Chondrocyte (in vitro differentiated cells): ENCODE results near the gene CCDC183. TPM values are rescaled to one million over a fixed set of nuclear protein-coding genes. Genes with fewer than 3 reads are reported as not detected.

Experiments used
- DNase-seq: peaks from one replicate; pipeline ENCODE4 v3.0.0; 2021; ENCODE audit warnings: mixed read lengths, low spot score
- H3K27ac Mint-ChIP-seq: one replicate; pipeline ENCODE4 v1.8.0; 2021; ENCODE audit warnings: mild to moderate bottlenecking, moderate library complexity, mixed read lengths; ENCODE audit not compliant: unreplicated experiment
- H3K27me3 Mint-ChIP-seq: 2 replicates; pipeline ENCODE4 v1.8.0; 2021; ENCODE audit warnings: low read depth, mixed read lengths
- H3K36me3 Mint-ChIP-seq: 2 replicates; pipeline ENCODE4 v1.8.0; 2021; ENCODE audit warnings: low read depth, mixed read lengths
- H3K4me1 Mint-ChIP-seq: 2 replicates; pipeline ENCODE4 v1.8.0; 2021; ENCODE audit warnings: low read depth, mild to moderate bottlenecking, mixed read lengths
- H3K4me3 Mint-ChIP-seq: one replicate; pipeline ENCODE4 v1.8.0; 2021; ENCODE audit warnings: mild to moderate bottlenecking, moderate library complexity, mixed read lengths; ENCODE audit not compliant: unreplicated experiment
- H3K9me3 Mint-ChIP-seq: 2 replicates; pipeline ENCODE4 v1.8.0; 2021; ENCODE audit warnings: low read depth, mixed read lengths
- microRNA-seq: library from miRNA; unstranded; fragments of <30 nt; microRNA quantifications from one replicate; pipeline ENCODE4 v1.2.0, GENCODE V29; 2020; ENCODE audit warnings: borderline number of aligned reads
- total RNA-seq: library from RNA; stranded (reverse); gene quantifications from 3 replicates; pipeline ENCODE4 v1.2.1, GENCODE V29; 2021
- TF ChIP-seq, protein P1 (sequence below): fragments of 200-600 bp; sonication (generic); IDR thresholded peaks from 2 replicates; pipeline ENCODE4 v1.5.0; 2021; ENCODE audit warnings: antibody characterized with exemption, mild to moderate bottlenecking, moderate library complexity

Gene CCDC183
- total RNA-seq, 1 donor from 2014 or later = 1.5 TPM

GRCh38 chr9:136856541-136857141 lies 60.5 kb downstream of the CCDC183 start:
- H3K9me3 Mint-ChIP-seq = no peaks in the 10 kb centered on the region
- DNase-seq = no peak
- TF ChIP-seq, protein P1, sequence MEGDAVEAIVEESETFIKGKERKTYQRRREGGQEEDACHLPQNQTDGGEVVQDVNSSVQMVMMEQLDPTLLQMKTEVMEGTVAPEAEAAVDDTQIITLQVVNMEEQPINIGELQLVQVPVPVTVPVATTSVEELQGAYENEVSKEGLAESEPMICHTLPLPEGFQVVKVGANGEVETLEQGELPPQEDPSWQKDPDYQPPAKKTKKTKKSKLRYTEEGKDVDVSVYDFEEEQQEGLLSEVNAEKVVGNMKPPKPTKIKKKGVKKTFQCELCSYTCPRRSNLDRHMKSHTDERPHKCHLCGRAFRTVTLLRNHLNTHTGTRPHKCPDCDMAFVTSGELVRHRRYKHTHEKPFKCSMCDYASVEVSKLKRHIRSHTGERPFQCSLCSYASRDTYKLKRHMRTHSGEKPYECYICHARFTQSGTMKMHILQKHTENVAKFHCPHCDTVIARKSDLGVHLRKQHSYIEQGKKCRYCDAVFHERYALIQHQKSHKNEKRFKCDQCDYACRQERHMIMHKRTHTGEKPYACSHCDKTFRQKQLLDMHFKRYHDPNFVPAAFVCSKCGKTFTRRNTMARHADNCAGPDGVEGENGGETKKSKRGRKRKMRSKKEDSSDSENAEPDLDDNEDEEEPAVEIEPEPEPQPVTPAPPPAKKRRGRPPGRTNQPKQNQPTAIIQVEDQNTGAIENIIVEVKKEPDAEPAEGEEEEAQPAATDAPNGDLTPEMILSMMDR = peak; percentile 26
- no peaks in the 10 kb centered on the region for H3K27me3 Mint-ChIP-seq
- H3K27ac Mint-ChIP-seq = no peak overlapping the region
- H3K4me1 Mint-ChIP-seq = peaks cover 2% of the 10 kb centered on the region
- H3K4me3 Mint-ChIP-seq = no peak overlapping the region
- no peaks in the 10 kb centered on the region for H3K36me3 Mint-ChIP-seq

- no peaks in the 10 kb centered on the region for H3K36me3 Mint-ChIP-seq
- no peak overlapping the region for H3K27ac Mint-ChIP-seq
- H3K4me1 Mint-ChIP-seq = peaks cover 2% of the 10 kb centered on the region
- H3K4me3 Mint-ChIP-seq = no peak overlapping the region
- H3K27me3 Mint-ChIP-seq = no peaks in the 10 kb centered on the region
- TF ChIP-seq, protein P1 = no peak
- H3K9me3 Mint-ChIP-seq = no peaks in the 10 kb centered on the region
- no peak for DNase-seq
Measured at GRCh38 chr9:136857166-136857565, 61.0 kb downstream of the CCDC183 start.

Small RNA genes lying within 50 kb of the gene (microRNA-seq; reads per million reads assigned to microRNA genes)
- gene MIR4292 (not detected), gene MIR6722 (not detected)

Other genes with a start within 250 kb of the CCDC183 start
- 5.4 to 7.8 TPM (median 7.0 TPM) in 3 replicates for gene EGFL7, start 133.4 kb upstream of the CCDC183 start, total RNA-seq
- gene AGPAT2, start 108.9 kb upstream of the CCDC183 start, total RNA-seq = 23.4 to 39.8 TPM (median 39.1 TPM) in 3 replicates
- 8.2 to 9.2 TPM (median 8.5 TPM) in 3 replicates for gene DIPK1B, start 83.8 kb upstream of the CCDC183 start, total RNA-seq
- not detected in 3 replicates for gene LCN10, start 53.4 kb upstream of the CCDC183 start, total RNA-seq
- not detected in 3 replicates for gene LCN6, start 47.8 kb upstream of the CCDC183 start, total RNA-seq
- gene LCN8, start 38.1 kb upstream of the CCDC183 start, total RNA-seq = not detected in 3 replicates
- not detected in 3 replicates for gene LCN15, start 31.8 kb upstream of the CCDC183 start, total RNA-seq
- 31.2 to 40.0 TPM (median 32.5 TPM) in 3 replicates for gene TMEM141, start 5.0 kb upstream of the CCDC183 start, total RNA-seq
- 61.5 to 71.8 TPM (median 62.2 TPM) in 3 replicates for gene RABL6, start 11.6 kb downstream of the CCDC183 start, total RNA-seq
- gene AJM1, start 46.1 kb downstream of the CCDC183 start, total RNA-seq = 6.3 to 7.5 TPM (median 7.4 TPM) in 3 replicates
- gene PHPT1, start 53.1 kb downstream of the CCDC183 start, total RNA-seq = 165 to 193 TPM (median 192 TPM) in 3 replicates
- gene MAMDC4, start 56.0 kb downstream of the CCDC183 start, total RNA-seq = 7.7 to 9.2 TPM (median 7.7 TPM) in 3 replicates
- 296 to 328 TPM (median 320 TPM) in 3 replicates for gene EDF1, start 70.0 kb downstream of the CCDC183 start, total RNA-seq
- 9.6 to 12.4 TPM (median 10.4 TPM) in 3 replicates for gene TRAF2, start 90.2 kb downstream of the CCDC183 start, total RNA-seq
- 79.2 to 87.5 TPM (median 84.3 TPM) in 3 replicates for gene FBXW5, start 148.4 kb downstream of the CCDC183 start, total RNA-seq
- 2.2 TPM in 1 of 3 replicates, not detected in the others for gene C8G, start 148.9 kb downstream of the CCDC183 start, total RNA-seq
- 0.51 to 0.60 TPM in 2 of 3 replicates, not detected in the other for gene LCN12, start 155.9 kb downstream of the CCDC183 start, total RNA-seq
- gene PTGDS, start 181.2 kb downstream of the CCDC183 start, total RNA-seq = 24.2 to 80.4 TPM (median 76.8 TPM) in 3 replicates
- 0.15 to 5.8 TPM (median 5.2 TPM) in 3 replicates for gene LCNL1, start 186.7 kb downstream of the CCDC183 start, total RNA-seq
- gene PAXX, start 196.1 kb downstream of the CCDC183 start, total RNA-seq = 34.4 to 38.7 TPM (median 36.8 TPM) in 3 replicates
- 4.9 to 5.5 TPM in 2 of 3 replicates, not detected in the other for gene CLIC3, start 200.2 kb downstream of the CCDC183 start, total RNA-seq
- 55.3 to 62.4 TPM (median 59.1 TPM) in 3 replicates for gene ABCA2, start 231.9 kb downstream of the CCDC183 start, total RNA-seq
- not detected in 3 replicates for gene FUT7, start 235.8 kb downstream of the CCDC183 start, total RNA-seq
- gene NPDC1, start 249.8 kb downstream of the CCDC183 start, total RNA-seq = 88.1 to 90.8 TPM (median 88.7 TPM) in 3 replicates